ENCODE results near the gene SHROOM4. TPM values are rescaled to one million over a fixed set of nuclear protein-coding genes. Genes with fewer than 3 reads are reported as not detected.

SHROOM4 gene
- total and polyA plus RNA-seq, 8 donors, result 23.0 to 39.1 (median 34.4) TPM

DNA sequence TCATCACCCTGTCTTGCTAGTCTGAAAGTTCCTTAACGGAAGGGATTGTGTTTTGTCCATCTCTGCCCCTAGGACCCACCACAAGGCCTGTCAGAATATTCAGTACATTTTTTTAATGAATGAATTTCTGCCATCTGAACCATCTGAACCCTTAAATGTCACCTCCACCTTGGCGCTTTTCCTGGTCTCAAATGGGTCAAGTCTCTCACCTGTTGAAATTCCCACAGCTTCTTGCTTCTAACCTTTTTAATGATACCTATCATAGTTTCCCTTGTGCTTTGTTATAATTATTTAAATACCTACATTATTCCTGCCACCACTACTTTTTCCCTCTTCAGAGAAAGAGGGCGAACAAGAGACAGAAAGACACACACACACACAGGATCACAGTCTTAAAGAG lies 48.0 kb downstream of the SHROOM4 start:
- intact Hi-C loops (cut with DNase I), result loop anchor here in 1 of 2 donors (10.0 kb wide), 1 partner anchor 149 kb away; the partner anchor contains the start of gene BMP15

DNA sequence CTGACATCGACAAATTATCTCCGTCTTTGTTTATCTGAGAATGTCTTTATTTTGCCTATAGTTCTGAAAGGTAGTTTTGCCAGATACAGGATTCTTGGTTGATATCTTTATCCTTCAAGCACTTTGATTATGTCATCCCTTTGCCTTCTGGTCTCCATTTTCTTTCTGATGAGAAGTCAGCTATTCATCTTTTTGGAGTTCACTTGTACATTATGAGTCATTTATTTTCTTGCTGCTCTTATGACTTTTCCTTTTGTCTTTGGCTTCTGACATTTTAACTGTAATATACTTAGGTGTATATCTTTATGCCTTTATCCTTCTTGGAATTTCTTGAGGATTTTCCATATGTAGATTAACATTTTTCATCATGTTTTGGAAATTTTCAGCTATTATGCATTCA lies 51.4 kb downstream of the SHROOM4 start:
- Histone ChIP-seq H3K9me3 (no peaks in the 10 kb centered on the region), H3K27me3 (no peaks in the 10 kb centered on the region), H3K27ac (no peak overlapping the region), H3K4me1 (no peaks in the 10 kb centered on the region), H3K36me3 (no peaks in the 10 kb centered on the region), H3K4me3 (no peak overlapping the region)
- ATAC-seq, result no peak
- intact Hi-C loops (cut with DNase I), result loop anchor here in 1 of 2 donors (10.0 kb wide), 1 partner anchor 152 kb away; the partner anchor contains the start of gene BMP15
- TF ChIP-seq, protein P1, sequence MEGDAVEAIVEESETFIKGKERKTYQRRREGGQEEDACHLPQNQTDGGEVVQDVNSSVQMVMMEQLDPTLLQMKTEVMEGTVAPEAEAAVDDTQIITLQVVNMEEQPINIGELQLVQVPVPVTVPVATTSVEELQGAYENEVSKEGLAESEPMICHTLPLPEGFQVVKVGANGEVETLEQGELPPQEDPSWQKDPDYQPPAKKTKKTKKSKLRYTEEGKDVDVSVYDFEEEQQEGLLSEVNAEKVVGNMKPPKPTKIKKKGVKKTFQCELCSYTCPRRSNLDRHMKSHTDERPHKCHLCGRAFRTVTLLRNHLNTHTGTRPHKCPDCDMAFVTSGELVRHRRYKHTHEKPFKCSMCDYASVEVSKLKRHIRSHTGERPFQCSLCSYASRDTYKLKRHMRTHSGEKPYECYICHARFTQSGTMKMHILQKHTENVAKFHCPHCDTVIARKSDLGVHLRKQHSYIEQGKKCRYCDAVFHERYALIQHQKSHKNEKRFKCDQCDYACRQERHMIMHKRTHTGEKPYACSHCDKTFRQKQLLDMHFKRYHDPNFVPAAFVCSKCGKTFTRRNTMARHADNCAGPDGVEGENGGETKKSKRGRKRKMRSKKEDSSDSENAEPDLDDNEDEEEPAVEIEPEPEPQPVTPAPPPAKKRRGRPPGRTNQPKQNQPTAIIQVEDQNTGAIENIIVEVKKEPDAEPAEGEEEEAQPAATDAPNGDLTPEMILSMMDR (IDR thresholded peaks at IDR 0.05), result no peak
- DNase-seq, result no peak

More for the DNA sequence above, 48.0 kb downstream of the SHROOM4 start:
- TF ChIP-seq, protein P1 (IDR thresholded peaks at IDR 0.05), result no peak
- Histone ChIP-seq H3K4me3 (no peak overlapping the region), H3K27me3 (no peaks in the 10 kb centered on the region), H3K27ac (no peak overlapping the region), H3K36me3 (no peaks in the 10 kb centered on the region), H3K4me1 (no peaks in the 10 kb centered on the region), H3K9me3 (no peaks in the 10 kb centered on the region)
- DNase-seq, result no peak
- no peak for ATAC-seq

- TF ChIP-seq, protein P1 (IDR thresholded peaks at IDR 0.05), result no peak
- no peaks in the 10 kb centered on the region for H3K9me3 ChIP-seq
- no peaks in the 10 kb centered on the region for H3K27me3 ChIP-seq
- no peaks in the 10 kb centered on the region for H3K36me3 ChIP-seq
- no peak overlapping the region for H3K4me3 ChIP-seq
- DNase-seq (no peak), ATAC-seq (no peak)
- intact Hi-C loops (cut with DNase I), result no loop called here
- no peaks in the 10 kb centered on the region for H3K4me1 ChIP-seq
- no peak overlapping the region for H3K27ac ChIP-seq
Measured at GRCh38 chrX:50756276-50756675, 57.7 kb downstream of the SHROOM4 start.

DNA sequence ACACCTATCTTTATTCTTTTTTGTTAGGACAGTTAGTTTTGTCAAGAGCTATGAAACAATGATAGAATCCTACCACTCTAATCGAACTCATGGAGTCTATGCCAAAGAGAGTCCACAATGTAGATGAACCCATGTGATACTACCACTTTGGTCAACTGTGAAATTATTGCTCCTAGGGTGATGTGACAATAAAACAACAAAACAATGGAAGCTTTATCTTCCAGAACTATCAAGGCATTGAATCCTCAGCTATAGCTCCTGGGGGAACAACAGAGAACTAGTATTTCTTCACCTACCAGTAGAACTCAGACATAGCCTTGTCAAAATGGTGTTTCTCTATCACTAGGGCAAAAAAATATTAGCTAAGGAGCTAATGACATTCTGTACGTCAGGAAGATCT lies 62.9 kb downstream of the SHROOM4 start:
- TF ChIP-seq, protein P1 (IDR thresholded peaks at IDR 0.05), result no peak

DNA sequence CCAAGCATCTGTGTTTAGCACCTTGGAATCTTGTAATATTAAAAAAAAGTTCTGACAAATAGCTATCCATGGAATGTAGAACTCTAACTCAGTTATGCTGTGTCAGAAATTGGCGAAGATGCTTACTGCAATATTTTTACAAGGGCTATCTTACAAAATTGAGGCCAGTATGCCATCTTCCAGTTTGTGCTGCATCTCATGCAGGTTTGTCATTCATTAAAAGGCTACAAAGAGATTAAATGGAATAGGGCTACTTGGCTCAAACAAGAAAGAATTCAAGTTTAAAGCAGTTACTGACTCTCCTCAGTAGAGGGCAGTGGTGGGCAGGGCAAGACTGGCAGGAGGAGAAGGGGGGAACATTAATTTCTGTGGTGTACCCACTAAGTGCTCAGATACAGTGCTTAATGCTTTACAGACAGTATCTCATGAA lies 66.5 kb downstream of the SHROOM4 start:
- intact Hi-C loops (cut with DNase I), result no loop called here

More for the DNA sequence above, 62.9 kb downstream of the SHROOM4 start:
- DNase-seq, result no peak
- H3K9me3 ChIP-seq, result no peaks in the 10 kb centered on the region
- H3K4me1 ChIP-seq, result no peaks in the 10 kb centered on the region
- intact Hi-C loops (cut with DNase I), result no loop called here
- H3K27me3 ChIP-seq, result peaks cover 0 to 8% of the 10 kb centered on the region in 2 donors
- no peaks in the 10 kb centered on the region for H3K36me3 ChIP-seq
- H3K27ac ChIP-seq, result no peak overlapping the region
- no peak for ATAC-seq
- H3K4me3 ChIP-seq, result no peak overlapping the region

More for the DNA sequence above, 66.5 kb downstream of the SHROOM4 start:
- no peaks in the 10 kb centered on the region for H3K4me1 ChIP-seq
- TF ChIP-seq, protein P1 (IDR thresholded peaks at IDR 0.05), result peak; percentile 29 to 51
- H3K27me3 ChIP-seq, result peaks cover 0 to 8% of the 10 kb centered on the region in 2 donors
- peak in 1 of 4 donors; percentile 16 for DNase-seq
- no peak overlapping the region for H3K27ac ChIP-seq
- no peaks in the 10 kb centered on the region for H3K36me3 ChIP-seq
- ATAC-seq, result peak; percentile 79
- no peaks in the 10 kb centered on the region for H3K9me3 ChIP-seq
- H3K4me3 ChIP-seq, result no peak overlapping the region
